Lower lobe of right lung (tissue), 2 donors: ENCODE data around the gene EVL. TPM values are rescaled to one million over a fixed set of nuclear protein-coding genes. Genes with fewer than 3 reads are reported as not detected.
"Not testable (repeated sequence)": the region's sequence is repeated elsewhere in the genome, so short reads cannot be mapped to it uniquely, and the experiment has no call there.

Experiments used
- ATAC-seq, 2 donors: fragments of 200-7000 bp; cut with Tn5 transposase; one replicate each; pipeline ENCODE4 v1.9.1; 2020 to 2022; ENCODE audit warnings: mild to moderate bottlenecking in 2 of 2, moderate library complexity in 2 of 2
- DNase-seq: peaks from one replicate; pipeline ENCODE4 v3.0.0-alpha.2; 2020
- H3K27ac ChIP-seq: fragments of 200-600 bp; one replicate; pipeline ENCODE4 v1.8.0; 2022
- H3K27me3 ChIP-seq: fragments of 200-600 bp; one replicate; pipeline ENCODE4 v1.8.0; 2022; ENCODE audit warnings: low read depth
- H3K36me3 ChIP-seq: fragments of 200-600 bp; one replicate; pipeline ENCODE4 v1.8.0; 2022; ENCODE audit warnings: mild to moderate bottlenecking
- H3K4me1 ChIP-seq: fragments of 200-600 bp; one replicate; pipeline ENCODE4 v1.8.0; 2022
- H3K4me3 ChIP-seq: fragments of 200-600 bp; one replicate; pipeline ENCODE4 v1.8.0; 2022; ENCODE audit warnings: mild to moderate bottlenecking
- H3K9me3 ChIP-seq: fragments of 200-600 bp; one replicate; pipeline ENCODE4 v1.8.0; 2022
- intact Hi-C: fragments of 100-400 bp; cut with DNase I; formaldehyde crosslinking; loops from one replicate; pipeline ENCODE4 v1.11.0; 2022
- total RNA-seq: library from RNA; stranded (reverse); fragmentation: NEBNext Ultra II Directional; extraction: Animal tissue kit (Norgen Biotek cat#: 25700); gene quantifications from one replicate; pipeline ENCODE4 v1.2.1, GENCODE V29; 2021
- TF ChIP-seq, protein P1 (sequence below): fragments of 200-600 bp; IDR thresholded peaks from one replicate; pipeline ENCODE4 v1.8.0; 2022; ENCODE audit warnings: antibody characterized with exemption, mild to moderate bottlenecking
- donor health status: DM: no; HTN: yes; CAD: no; lungs with severe emphysema.

EVL gene
- total RNA-seq, 1 donor from 2014 or later = 226 TPM

DNA sequence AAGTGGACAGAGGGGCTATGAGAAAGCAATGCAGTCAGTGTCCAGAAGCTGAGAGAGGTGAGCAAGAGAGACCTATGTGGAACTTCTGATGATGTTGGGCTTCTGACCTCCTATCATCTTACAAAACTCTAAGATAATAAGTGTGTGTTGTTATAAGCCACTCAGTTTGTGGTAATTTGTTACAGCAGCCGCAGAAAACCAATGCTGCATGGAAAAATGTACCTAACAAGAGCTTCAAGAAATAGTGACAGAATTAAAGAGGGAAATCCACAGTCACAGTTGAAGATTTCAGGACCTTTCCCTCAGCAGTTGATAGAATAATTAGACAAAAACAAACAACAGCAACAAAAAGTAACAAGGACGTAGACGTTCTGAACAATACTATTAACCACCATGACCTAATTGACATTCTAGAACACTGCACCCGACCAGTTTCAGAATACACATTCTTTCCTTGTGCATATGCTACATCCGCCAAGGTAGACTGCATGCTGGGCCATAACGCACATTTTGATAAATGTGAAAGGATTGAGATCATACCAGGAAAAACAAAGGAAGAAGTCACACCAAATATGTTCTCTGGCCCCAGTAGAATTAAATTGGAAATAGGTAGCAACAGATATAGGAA is 1.8 kb upstream of the EVL start:
- intact Hi-C loops = no loop called here
- H3K36me3 ChIP-seq = no peaks in the 10 kb centered on the region
- H3K4me3 ChIP-seq = no peak overlapping the region
- H3K9me3 ChIP-seq = no peaks in the 10 kb centered on the region
- H3K27ac ChIP-seq = no peak overlapping the region
- DNase-seq (no peak), ATAC-seq (no peak)
- H3K27me3 ChIP-seq = no peaks in the 10 kb centered on the region
- peaks cover 35% of the 10 kb centered on the region for H3K4me1 ChIP-seq
- TF ChIP-seq, protein P1, sequence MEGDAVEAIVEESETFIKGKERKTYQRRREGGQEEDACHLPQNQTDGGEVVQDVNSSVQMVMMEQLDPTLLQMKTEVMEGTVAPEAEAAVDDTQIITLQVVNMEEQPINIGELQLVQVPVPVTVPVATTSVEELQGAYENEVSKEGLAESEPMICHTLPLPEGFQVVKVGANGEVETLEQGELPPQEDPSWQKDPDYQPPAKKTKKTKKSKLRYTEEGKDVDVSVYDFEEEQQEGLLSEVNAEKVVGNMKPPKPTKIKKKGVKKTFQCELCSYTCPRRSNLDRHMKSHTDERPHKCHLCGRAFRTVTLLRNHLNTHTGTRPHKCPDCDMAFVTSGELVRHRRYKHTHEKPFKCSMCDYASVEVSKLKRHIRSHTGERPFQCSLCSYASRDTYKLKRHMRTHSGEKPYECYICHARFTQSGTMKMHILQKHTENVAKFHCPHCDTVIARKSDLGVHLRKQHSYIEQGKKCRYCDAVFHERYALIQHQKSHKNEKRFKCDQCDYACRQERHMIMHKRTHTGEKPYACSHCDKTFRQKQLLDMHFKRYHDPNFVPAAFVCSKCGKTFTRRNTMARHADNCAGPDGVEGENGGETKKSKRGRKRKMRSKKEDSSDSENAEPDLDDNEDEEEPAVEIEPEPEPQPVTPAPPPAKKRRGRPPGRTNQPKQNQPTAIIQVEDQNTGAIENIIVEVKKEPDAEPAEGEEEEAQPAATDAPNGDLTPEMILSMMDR = no peak

DNA sequence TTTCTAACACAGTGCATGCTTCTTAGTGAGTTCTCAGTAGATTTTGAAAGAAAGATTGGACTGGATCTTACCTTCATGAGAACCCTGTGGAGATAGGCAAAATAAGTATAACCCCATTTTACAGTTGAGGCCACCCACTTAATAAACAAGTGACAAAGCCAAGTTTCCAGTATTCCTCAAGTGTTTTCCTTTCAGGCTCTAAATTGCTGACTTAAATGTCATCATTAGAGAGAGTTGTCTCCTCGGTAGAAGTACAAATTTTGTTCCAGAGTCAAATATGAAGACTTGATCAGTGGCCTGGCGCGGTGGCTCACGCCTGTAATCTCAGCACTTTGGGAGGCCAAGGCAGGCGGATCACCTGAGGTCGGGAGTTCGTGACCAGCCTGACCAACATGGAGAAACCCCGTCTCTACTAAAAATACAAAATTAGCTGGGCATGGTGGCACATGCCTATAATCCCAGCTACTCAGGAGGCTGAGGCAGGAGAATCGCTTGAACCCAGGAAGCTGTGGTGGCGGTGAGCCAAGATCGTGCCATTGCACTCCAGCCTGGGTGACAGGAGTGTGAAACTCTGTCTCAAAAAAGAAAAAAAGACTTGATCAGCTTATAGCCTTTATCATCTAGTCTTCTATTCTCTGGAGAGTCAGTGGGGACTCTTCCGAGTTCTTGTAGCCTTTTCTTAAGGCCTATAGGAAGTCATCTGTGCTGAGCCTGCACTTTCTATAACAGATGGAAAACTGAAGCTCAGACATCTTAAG is 708 bp upstream of the EVL start:
- Histone ChIP-seq H3K4me1 (peaks cover 34% of the 10 kb centered on the region), H3K27ac (peak overlapping the region; percentile 77)
- H3K36me3 ChIP-seq, intact Hi-C loops, H3K4me3 ChIP-seq, H3K27me3 ChIP-seq, H3K9me3 ChIP-seq, DNase-seq: not testable (repeated sequence)
- ATAC-seq = peak in 1 of 2 donors; percentile 4

DNA sequence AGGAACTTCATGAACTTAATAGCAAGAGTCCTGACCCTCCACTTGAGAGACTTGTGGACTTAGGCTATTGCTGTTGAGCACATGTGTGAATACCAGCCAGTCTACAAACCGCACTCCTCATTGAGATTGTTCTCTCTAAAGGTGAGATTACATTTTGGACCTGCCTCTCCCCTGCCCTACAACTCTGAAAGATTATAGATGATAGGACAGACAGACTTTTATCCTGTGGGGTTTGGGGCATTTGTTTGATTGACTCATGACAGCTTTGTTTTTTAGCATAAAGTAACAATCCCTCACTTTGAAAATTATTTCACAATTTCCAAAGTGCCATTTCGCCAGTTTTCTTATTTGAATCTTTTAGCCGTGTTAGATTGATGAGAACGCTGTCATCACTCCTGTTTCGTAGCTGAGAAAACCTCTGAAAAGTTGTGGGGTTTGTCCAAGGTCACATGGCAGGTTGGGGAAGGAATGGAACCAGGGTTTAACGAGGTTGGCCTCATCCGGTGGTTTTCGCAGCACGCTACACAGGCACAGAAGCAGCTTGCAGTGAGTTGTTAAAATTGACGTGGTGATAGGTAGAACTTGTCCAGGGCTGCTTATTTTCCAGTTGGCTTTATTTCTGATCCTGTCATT is 836 bp downstream of the EVL start:
- ATAC-seq = peak; percentile 38 to 53

DNA sequence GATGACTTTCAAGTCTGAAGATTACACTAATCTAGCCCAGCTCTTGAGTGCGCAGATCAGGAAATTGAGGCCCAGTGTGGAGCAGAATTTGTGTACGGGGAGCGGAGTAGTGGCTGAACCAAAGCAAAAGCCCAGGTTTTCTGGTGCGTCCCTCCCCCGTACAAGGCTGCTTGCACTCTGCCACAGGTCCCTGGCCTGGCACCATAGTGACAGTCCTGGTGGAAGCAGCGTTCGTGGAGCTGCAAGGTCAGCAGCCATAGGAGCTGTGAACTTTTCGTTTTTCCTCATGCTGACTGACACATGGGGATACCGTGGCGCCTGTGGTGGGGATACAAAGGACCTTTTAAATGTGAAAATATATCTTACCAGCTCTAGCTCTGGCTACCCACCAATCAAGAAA is 1.7 kb downstream of the EVL start:
- H3K27me3 ChIP-seq = no peaks in the 10 kb centered on the region
- ATAC-seq = no peak
- intact Hi-C loops = no loop called here
- peak overlapping the region; percentile 39 for H3K4me3 ChIP-seq
- no peaks in the 10 kb centered on the region for H3K9me3 ChIP-seq
- H3K36me3 ChIP-seq = no peaks in the 10 kb centered on the region
- peak overlapping the region; percentile 77 for H3K27ac ChIP-seq
- H3K4me1 ChIP-seq = peaks cover 49% of the 10 kb centered on the region
- DNase-seq = no peak
- TF ChIP-seq, protein P1 = no peak

More for the DNA sequence above, 836 bp downstream of the EVL start:
- TF ChIP-seq, protein P1 = no peak
- no peaks in the 10 kb centered on the region for H3K27me3 ChIP-seq
- peak overlapping the region; percentile 39 for H3K4me3 ChIP-seq
- H3K9me3 ChIP-seq = no peaks in the 10 kb centered on the region
- DNase-seq = no peak
- intact Hi-C loops = no loop called here
- no peaks in the 10 kb centered on the region for H3K36me3 ChIP-seq
- peaks cover 40% of the 10 kb centered on the region for H3K4me1 ChIP-seq
- peak overlapping the region; percentile 77 for H3K27ac ChIP-seq

DNA sequence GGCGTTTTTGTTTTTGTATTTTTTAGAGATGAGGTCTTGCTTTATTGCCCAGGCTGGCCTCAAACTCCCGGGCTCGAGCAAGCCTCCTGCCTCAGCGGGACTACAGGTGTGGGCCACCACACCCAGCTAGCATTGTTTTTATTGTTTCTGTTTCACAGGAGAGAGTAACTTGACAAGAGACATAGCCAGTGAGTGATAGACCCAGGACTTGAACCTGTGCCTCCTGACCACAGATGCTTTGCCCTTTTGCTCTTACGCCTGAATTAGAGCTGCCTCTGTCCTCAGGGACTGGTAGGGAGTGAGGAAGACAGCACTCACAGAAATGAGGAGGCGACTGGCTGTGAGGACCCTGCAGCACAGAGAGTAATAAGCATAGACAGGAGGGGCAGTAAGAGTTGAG is 2.3 kb downstream of the EVL start:
- no peaks in the 10 kb centered on the region for H3K27me3 ChIP-seq
- peaks cover 54% of the 10 kb centered on the region for H3K4me1 ChIP-seq
- ATAC-seq = no peak
- H3K27ac ChIP-seq = peak overlapping the region; percentile 77
- intact Hi-C loops = no loop called here
- no peaks in the 10 kb centered on the region for H3K9me3 ChIP-seq
- H3K4me3 ChIP-seq = peak overlapping the region; percentile 39
- H3K36me3 ChIP-seq = no peaks in the 10 kb centered on the region
- no peak for DNase-seq
- TF ChIP-seq, protein P1 = no peak
